ENCODE data around the gene GAK.

GAK gene

GRCh38 chr4:957581-958313, 25.6 kb upstream of the GAK start:
- no peak overlapping the region for H3K27ac ChIP-seq (ENCODE audit: low read depth, low read length)
- H3K36me3 ChIP-seq (ENCODE audit: control insufficient read depth in 1 of 2, insufficient read depth in 2 of 2, low read length in 2 of 2) = peaks cover 0 to 53% of the 10 kb centered on the region in 2 donors
- no peak overlapping the region for H3K9ac ChIP-seq (ENCODE audit: low read depth in 1 of 2, low read length in 2 of 2)

GRCh38 chr4:957231-957580, 25.1 kb upstream of the GAK start:
- Histone ChIP-seq H3K36me3 (ENCODE audit: control insufficient read depth in 1 of 2, insufficient read depth in 2 of 2, low read length in 2 of 2) (peaks cover 0 to 48% of the 10 kb centered on the region in 2 donors), H3K4me3 (ENCODE audit: low read depth in 1 of 2, low read length in 2 of 2) (no peak overlapping the region), H3K27ac (ENCODE audit: low read depth, low read length) (no peak overlapping the region), H3K27me3 (ENCODE audit: control insufficient read depth in 1 of 2, insufficient read depth in 2 of 2, low read length in 2 of 2) (no peaks in the 10 kb centered on the region), H3K9me3 (ENCODE audit: control insufficient read depth in 1 of 2, low read length in 2 of 2) (no peaks in the 10 kb centered on the region), H3K9ac (ENCODE audit: low read depth in 1 of 2, low read length in 2 of 2) (no peak overlapping the region), H3K4me1 (ENCODE audit: control insufficient read depth in 1 of 2, insufficient read depth in 2 of 2, low read length in 2 of 2) (no peaks in the 10 kb centered on the region)

More at GRCh38 chr4:957581-958313, 25.6 kb upstream of the GAK start:
- Histone ChIP-seq H3K4me3 (ENCODE audit: low read depth in 1 of 2, low read length in 2 of 2) (no peak overlapping the region), H3K9me3 (ENCODE audit: control insufficient read depth in 1 of 2, low read length in 2 of 2) (no peaks in the 10 kb centered on the region), H3K4me1 (ENCODE audit: control insufficient read depth in 1 of 2, insufficient read depth in 2 of 2, low read length in 2 of 2) (no peaks in the 10 kb centered on the region), H3K27me3 (ENCODE audit: control insufficient read depth in 1 of 2, insufficient read depth in 2 of 2, low read length in 2 of 2) (no peaks in the 10 kb centered on the region)

- H3K9ac ChIP-seq (ENCODE audit: low read depth in 1 of 2, low read length in 2 of 2) = no peak overlapping the region
- no peaks in the 10 kb centered on the region for H3K27me3 ChIP-seq (ENCODE audit: control insufficient read depth in 1 of 2, insufficient read depth in 2 of 2, low read length in 2 of 2)
- H3K4me3 ChIP-seq (ENCODE audit: low read depth in 1 of 2, low read length in 2 of 2) = no peak overlapping the region
- no peaks in the 10 kb centered on the region for H3K9me3 ChIP-seq (ENCODE audit: control insufficient read depth in 1 of 2, low read length in 2 of 2)
- H3K27ac ChIP-seq (ENCODE audit: low read depth, low read length) = no peak overlapping the region
- no peaks in the 10 kb centered on the region for H3K4me1 ChIP-seq (ENCODE audit: control insufficient read depth in 1 of 2, insufficient read depth in 2 of 2, low read length in 2 of 2)
- peaks cover 0 to 42% of the 10 kb centered on the region in 2 donors for H3K36me3 ChIP-seq (ENCODE audit: control insufficient read depth in 1 of 2, insufficient read depth in 2 of 2, low read length in 2 of 2)
Observed at GRCh38 chr4:956531-957230, 24.6 kb upstream of the GAK start.

- Histone ChIP-seq H3K27me3 (ENCODE audit: control insufficient read depth in 1 of 2, insufficient read depth in 2 of 2, low read length in 2 of 2) (no peaks in the 10 kb centered on the region), H3K36me3 (ENCODE audit: control insufficient read depth in 1 of 2, insufficient read depth in 2 of 2, low read length in 2 of 2) (peaks cover 0 to 43% of the 10 kb centered on the region in 2 donors)
Observed at GRCh38 chr4:955931-956381, 23.8 kb upstream of the GAK start.

GRCh38 chr4:955161-955921, 23.2 kb upstream of the GAK start:
- no peaks in the 10 kb centered on the region for H3K27me3 ChIP-seq (ENCODE audit: control insufficient read depth in 1 of 2, insufficient read depth in 2 of 2, low read length in 2 of 2)
- H3K36me3 ChIP-seq (ENCODE audit: control insufficient read depth in 1 of 2, insufficient read depth in 2 of 2, low read length in 2 of 2) = peaks cover 0 to 38% of the 10 kb centered on the region in 2 donors
- no peak overlapping the region for H3K27ac ChIP-seq (ENCODE audit: low read depth, low read length)
- no peaks in the 10 kb centered on the region for H3K9me3 ChIP-seq (ENCODE audit: control insufficient read depth in 1 of 2, low read length in 2 of 2)
- H3K9ac ChIP-seq (ENCODE audit: low read depth in 1 of 2, low read length in 2 of 2) = no peak overlapping the region
- no peak overlapping the region for H3K4me3 ChIP-seq (ENCODE audit: low read depth in 1 of 2, low read length in 2 of 2)
- H3K4me1 ChIP-seq (ENCODE audit: control insufficient read depth in 1 of 2, insufficient read depth in 2 of 2, low read length in 2 of 2) = no peaks in the 10 kb centered on the region

More at GRCh38 chr4:955931-956381, 23.8 kb upstream of the GAK start:
- H3K9me3 ChIP-seq (ENCODE audit: control insufficient read depth in 1 of 2, low read length in 2 of 2) = no peaks in the 10 kb centered on the region
- no peaks in the 10 kb centered on the region for H3K4me1 ChIP-seq (ENCODE audit: control insufficient read depth in 1 of 2, insufficient read depth in 2 of 2, low read length in 2 of 2)
- no peak overlapping the region for H3K4me3 ChIP-seq (ENCODE audit: low read depth in 1 of 2, low read length in 2 of 2)
- no peak overlapping the region for H3K27ac ChIP-seq (ENCODE audit: low read depth, low read length)
- H3K9ac ChIP-seq (ENCODE audit: low read depth in 1 of 2, low read length in 2 of 2) = no peak overlapping the region

- no peaks in the 10 kb centered on the region for H3K4me1 ChIP-seq (ENCODE audit: control insufficient read depth in 1 of 2, insufficient read depth in 2 of 2, low read length in 2 of 2)
- H3K36me3 ChIP-seq (ENCODE audit: control insufficient read depth in 1 of 2, insufficient read depth in 2 of 2, low read length in 2 of 2) = peaks cover 0 to 29% of the 10 kb centered on the region in 2 donors
- no peak overlapping the region for H3K27ac ChIP-seq (ENCODE audit: low read depth, low read length)
- no peak overlapping the region for H3K4me3 ChIP-seq (ENCODE audit: low read depth in 1 of 2, low read length in 2 of 2)
- no peaks in the 10 kb centered on the region for H3K27me3 ChIP-seq (ENCODE audit: control insufficient read depth in 1 of 2, insufficient read depth in 2 of 2, low read length in 2 of 2)
- H3K9ac ChIP-seq (ENCODE audit: low read depth in 1 of 2, low read length in 2 of 2) = no peak overlapping the region
- H3K9me3 ChIP-seq (ENCODE audit: control insufficient read depth in 1 of 2, low read length in 2 of 2) = no peaks in the 10 kb centered on the region
Observed at GRCh38 chr4:954211-955020, 22.3 kb upstream of the GAK start.

GRCh38 chr4:953574-953915, 21.4 kb upstream of the GAK start:
- H3K27ac ChIP-seq (ENCODE audit: low read depth, low read length) = no peak overlapping the region
- no peaks in the 10 kb centered on the region for H3K4me1 ChIP-seq (ENCODE audit: control insufficient read depth in 1 of 2, insufficient read depth in 2 of 2, low read length in 2 of 2)
- no peak overlapping the region for H3K9ac ChIP-seq (ENCODE audit: low read depth in 1 of 2, low read length in 2 of 2)
- H3K27me3 ChIP-seq (ENCODE audit: control insufficient read depth in 1 of 2, insufficient read depth in 2 of 2, low read length in 2 of 2) = no peaks in the 10 kb centered on the region
- no peaks in the 10 kb centered on the region for H3K9me3 ChIP-seq (ENCODE audit: control insufficient read depth in 1 of 2, low read length in 2 of 2)
- no peak overlapping the region for H3K4me3 ChIP-seq (ENCODE audit: low read depth in 1 of 2, low read length in 2 of 2)
- peaks cover 0 to 21% of the 10 kb centered on the region in 2 donors for H3K36me3 ChIP-seq (ENCODE audit: control insufficient read depth in 1 of 2, insufficient read depth in 2 of 2, low read length in 2 of 2)

GRCh38 chr4:952881-953573, 20.9 kb upstream of the GAK start:
- no peak overlapping the region for H3K4me3 ChIP-seq (ENCODE audit: low read depth in 1 of 2, low read length in 2 of 2)
- no peaks in the 10 kb centered on the region for H3K27me3 ChIP-seq (ENCODE audit: control insufficient read depth in 1 of 2, insufficient read depth in 2 of 2, low read length in 2 of 2)
- no peaks in the 10 kb centered on the region for H3K9me3 ChIP-seq (ENCODE audit: control insufficient read depth in 1 of 2, low read length in 2 of 2)
- H3K36me3 ChIP-seq (ENCODE audit: control insufficient read depth in 1 of 2, insufficient read depth in 2 of 2, low read length in 2 of 2) = peaks cover 0 to 15% of the 10 kb centered on the region in 2 donors
- no peak overlapping the region for H3K9ac ChIP-seq (ENCODE audit: low read depth in 1 of 2, low read length in 2 of 2)
- no peak overlapping the region for H3K27ac ChIP-seq (ENCODE audit: low read depth, low read length)
- no peaks in the 10 kb centered on the region for H3K4me1 ChIP-seq (ENCODE audit: control insufficient read depth in 1 of 2, insufficient read depth in 2 of 2, low read length in 2 of 2)

GRCh38 chr4:951594-952468, 19.7 kb upstream of the GAK start:
- Histone ChIP-seq H3K4me3 (ENCODE audit: low read depth in 1 of 2, low read length in 2 of 2) (no peak overlapping the region), H3K9ac (ENCODE audit: low read depth in 1 of 2, low read length in 2 of 2) (no peak overlapping the region), H3K9me3 (ENCODE audit: control insufficient read depth in 1 of 2, low read length in 2 of 2) (no peaks in the 10 kb centered on the region), H3K27ac (ENCODE audit: low read depth, low read length) (no peak overlapping the region), H3K4me1 (ENCODE audit: control insufficient read depth in 1 of 2, insufficient read depth in 2 of 2, low read length in 2 of 2) (no peaks in the 10 kb centered on the region), H3K36me3 (ENCODE audit: control insufficient read depth in 1 of 2, insufficient read depth in 2 of 2, low read length in 2 of 2) (peaks cover 0 to 8% of the 10 kb centered on the region in 2 donors), H3K27me3 (ENCODE audit: control insufficient read depth in 1 of 2, insufficient read depth in 2 of 2, low read length in 2 of 2) (no peaks in the 10 kb centered on the region)

All from duodenal mucosa (tissue), 2 donors.